Left forelimb (tissue), 1 donor: ENCODE data around the gene XPO6.

Experiments
- DNase-seq: peaks from one replicate; pipeline ENCODE4 v3.0.0-alpha.2; 2018; ENCODE audit warnings: low spot score

Gene XPO6

GRCh38 chr16:28110074-28110473 lies 101.7 kb downstream of the XPO6 start:
- DNase-seq, result no peak

- no peak for DNase-seq
Observed at GRCh38 chr16:28108590-28109247, 103.0 kb downstream of the XPO6 start.

- DNase-seq, result no peak
Observed at GRCh38 chr16:28107232-28107631, 104.5 kb downstream of the XPO6 start.

DNA sequence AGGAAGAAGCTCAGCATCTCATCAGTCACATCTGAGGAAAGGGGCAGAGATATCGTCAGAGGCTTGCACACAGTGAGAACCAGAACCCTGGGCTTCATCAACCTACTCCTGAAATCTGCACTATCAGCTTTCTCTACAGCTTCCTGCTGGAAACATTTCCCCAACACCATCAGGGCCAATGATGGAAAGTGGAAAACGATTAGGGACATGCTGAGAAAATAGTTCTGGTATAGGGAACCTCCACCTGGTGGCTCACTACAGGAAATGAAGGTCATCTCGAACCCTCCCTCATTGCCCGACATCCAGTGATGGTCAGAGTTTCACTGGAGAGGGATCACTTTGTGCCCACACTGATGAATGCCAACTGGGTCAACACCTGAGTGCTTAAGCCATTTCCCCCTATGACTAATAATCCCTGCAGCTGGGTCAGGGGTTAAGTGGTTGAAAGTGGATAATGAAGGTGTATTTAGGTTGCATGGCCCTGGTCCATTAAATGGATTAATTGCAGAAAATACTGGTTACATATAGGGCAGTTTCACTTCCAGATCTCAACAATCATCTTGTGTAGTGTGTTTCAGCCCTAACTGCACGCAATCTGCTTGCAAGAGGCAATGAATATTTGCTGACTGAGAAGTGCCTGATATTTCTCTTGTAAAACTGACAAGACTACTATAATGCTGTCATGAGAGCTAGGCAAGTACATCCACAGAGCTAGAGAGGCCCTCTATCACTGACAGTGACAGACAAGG lies 105.1 kb downstream of the XPO6 start:
- DNase-seq, result no peak

DNA sequence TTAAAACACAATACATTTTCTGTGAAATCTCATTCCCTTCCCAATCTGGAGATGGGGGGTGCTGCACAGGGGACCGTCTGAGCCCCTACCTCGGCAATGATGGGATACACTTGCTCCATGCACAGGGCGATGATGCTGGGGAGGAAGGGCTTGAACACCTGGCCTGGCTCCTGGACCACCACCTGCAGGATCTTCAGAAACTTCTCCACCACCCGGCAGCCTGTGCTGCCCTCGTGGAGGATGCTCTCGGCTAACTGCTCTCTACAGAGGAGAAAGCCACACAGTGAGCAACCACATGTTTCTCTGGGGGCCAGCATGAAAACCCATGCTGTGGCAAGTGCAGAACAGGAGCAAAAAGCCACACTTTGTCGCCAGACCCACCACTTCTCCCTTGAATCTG lies 105.8 kb downstream of the XPO6 start:
- DNase-seq, result no peak

- DNase-seq, result no peak
Observed at GRCh38 chr16:28105297-28105696, 106.5 kb downstream of the XPO6 start.

DNA sequence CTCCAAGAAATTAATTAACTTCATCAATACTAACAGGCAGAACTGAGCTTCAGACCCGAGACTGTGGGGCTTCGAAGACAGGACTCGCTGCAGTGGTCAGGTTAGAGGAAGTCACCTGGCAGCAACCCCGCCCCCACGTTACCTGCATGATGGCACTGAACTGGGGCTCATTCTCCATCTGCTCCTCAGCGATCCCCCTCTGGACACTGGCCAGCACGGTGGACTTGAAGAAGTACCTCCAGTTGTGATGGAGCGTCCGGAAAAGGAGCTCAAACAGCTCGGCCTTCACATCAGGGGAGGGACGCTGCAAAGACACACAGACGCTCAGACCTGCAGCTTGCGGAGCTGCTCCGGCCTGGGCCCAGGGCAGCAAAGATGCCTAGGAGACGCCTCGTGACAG lies 107.4 kb downstream of the XPO6 start:
- no peak for DNase-seq

DNA sequence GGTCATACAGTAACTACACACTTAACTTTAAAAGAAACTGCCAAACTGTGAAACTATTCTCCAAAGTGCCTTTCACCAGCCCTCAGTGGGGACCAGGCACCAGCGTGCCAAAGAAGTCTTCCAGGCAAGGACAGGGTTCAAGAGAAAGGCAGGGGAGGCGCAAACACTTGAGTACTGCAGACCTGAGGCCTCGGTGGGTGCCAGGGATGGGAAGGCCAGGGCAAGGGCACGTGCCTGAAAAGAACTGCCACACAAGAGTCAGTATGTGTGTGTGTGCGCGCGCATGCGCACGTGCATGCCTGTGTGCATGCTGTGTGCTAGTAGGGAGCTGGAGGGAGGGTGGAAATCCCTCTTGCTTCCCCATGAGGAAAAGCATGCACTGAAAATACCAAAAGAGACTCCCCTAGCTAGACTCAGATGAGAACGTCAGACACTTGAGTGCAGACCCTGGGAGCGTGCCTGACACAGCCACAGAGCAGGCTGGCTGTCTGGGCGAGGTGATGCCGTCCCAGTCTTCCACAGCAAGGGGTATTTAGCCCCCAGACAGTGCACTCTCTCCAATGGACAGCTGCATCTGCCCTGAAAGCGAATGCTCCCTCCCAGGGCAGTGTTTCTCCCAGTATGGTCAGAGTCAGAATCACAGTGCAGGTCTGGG lies 108.1 kb downstream of the XPO6 start:
- no peak for DNase-seq

- no peak for DNase-seq
Observed at GRCh38 chr16:28101533-28101890, 110.3 kb downstream of the XPO6 start.

- no peak for DNase-seq
Observed at GRCh38 chr16:28100810-28101532, 110.8 kb downstream of the XPO6 start.

DNA sequence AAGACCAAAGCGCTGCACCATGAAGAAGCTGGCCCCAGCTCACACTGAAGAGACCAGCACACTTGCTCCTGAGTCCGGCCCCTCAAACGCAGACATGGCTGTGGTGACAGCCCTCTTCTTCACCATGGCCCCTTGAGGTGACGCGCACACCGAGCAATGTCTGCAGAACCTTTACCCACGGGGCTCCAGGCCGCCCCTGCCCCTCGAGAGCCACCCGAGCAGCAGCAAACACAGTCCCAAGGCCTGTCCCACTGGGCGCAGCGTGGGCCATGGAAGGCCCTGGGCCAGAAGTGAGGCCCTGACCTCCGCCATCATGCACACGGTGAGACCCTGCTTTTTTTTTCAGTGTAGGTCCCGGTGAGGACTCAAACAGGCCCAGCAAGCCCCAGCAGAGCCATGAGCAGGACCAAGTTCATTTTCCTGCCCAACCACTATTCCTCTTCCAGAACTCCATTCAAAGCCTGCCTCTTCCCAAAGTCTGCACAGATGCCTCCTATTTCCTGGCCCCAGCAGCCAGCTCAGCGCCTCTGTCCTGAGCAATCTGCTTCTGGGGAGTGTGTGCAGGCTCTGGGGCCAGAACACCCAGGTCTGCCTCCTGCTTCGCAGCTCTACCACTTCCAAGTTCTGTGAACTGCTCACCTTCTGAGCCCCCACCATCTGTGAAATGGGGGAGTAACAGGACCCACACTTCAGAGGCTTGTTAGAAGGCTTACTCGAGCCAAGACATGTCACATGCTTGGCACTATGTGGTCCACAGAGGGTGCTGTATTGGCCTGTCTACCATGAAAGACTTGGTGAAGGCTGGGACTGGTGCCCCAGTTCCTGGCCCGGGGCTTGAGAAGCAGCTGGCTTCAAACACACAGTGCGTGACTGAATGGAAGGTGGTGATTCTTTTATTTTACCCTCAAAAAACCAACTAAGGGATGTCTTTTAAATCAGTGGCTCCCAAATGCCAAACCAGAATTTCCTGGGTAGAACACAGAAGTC lies 112.5 kb downstream of the XPO6 start:
- DNase-seq, result no peak

- no peak for DNase-seq
Observed at GRCh38 chr16:28098171-28098958, 113.4 kb downstream of the XPO6 start.

- no peak for DNase-seq
Observed at GRCh38 chr16:28096983-28097899, 114.5 kb downstream of the XPO6 start.

DNA sequence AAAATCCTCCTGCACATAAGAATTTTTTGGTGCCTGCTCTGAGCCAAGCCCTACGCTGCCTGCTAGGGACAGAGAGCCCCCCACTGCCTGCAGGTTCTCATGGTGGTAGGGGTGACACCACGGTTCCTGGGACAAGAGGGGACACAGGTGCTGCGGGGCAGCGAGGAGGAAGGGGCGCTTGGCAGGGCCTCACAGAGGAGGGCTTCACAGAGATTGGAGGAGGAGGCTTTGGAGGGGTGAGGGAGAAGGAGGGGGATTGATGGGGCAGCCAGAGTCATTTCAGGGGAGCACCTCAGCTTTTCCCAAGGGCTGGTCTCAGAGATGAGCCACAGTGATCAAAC lies 118.4 kb downstream of the XPO6 start:
- DNase-seq, result no peak

DNA sequence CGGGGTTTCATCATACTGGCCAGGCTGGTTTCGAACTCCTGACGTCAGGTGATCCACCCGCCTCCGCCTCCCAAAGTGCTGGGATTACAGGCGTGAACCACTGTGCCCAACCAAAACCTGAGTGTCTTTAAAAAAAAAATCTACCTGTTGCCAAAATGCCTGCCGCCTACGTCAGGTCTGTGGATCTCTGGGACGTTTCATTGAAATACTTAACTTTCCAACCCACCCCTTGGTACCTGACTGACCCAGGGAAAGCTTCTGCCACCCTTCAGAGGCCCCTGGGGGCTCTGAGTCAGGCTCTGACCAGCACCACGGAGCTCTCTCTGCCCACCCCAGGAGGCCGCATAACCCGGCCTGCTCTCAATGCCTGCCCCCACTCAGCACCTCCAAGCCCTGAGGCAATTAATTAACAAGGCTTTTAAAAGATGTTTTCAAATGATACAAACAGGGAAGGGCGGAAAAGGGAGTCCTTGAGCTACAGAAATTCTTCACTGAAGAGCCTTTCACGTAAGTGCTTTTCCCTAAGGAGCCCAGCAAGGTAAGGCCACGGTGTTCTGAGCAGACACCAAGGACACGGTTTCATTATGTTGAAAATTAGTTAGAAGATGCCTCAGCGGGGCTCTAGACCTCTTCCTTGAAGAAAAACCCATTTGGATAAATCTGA lies 118.9 kb downstream of the XPO6 start:
- no peak for DNase-seq

DNA sequence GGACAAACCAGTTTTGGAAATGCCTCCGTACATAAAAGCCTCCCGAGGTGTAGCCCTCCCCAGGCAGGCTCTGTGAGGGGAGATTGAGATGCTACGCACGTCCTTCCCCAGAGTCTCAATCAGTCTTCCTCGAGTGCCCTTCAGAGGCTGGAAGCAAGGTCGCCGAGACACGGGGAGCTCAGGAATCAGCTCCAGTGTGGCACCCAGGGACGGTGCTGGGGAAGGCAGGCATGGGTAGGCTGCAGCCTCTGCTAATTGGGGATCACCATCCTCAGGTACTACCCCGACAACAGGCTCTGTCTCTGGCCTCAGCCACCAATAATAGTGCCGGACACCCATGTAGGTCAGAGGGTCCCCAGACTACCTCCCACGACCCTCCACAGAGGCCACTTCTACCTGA lies 120.1 kb downstream of the XPO6 start:
- no peak for DNase-seq

DNA sequence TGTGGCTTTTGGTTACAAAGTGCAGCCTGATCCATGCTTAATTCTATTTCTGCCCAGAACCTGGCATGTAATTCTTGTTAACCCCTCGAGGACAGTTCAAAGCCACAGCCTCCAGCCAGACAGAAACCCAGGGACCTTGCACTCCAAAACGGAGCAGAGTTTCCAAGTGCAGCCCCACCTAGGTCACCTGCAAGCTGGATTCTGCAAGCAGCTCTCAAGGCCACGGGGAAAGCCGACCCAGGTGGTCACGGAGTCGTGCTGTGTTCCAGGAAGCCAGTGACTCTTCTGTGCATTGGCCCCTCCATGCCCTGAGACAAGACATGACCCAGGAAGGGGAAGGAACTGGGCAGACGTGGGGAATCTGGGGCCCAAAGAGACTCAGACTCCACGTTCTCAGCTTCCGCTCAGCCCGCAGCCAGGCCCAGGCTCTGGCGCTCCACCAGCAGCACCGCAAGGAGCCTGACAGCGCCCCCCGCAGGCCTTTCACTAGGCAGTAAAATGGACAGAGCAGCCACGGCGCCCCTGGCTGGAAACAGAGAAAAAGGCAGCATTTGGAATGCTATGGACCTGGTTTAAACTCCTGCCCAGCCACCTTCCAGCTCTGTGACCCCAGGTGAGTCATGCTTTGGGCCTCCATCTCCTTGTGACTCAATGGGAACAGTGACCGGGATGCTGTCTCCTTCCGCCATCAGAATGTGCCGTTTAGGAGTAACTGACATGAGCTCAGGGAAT lies 121.0 kb downstream of the XPO6 start:
- no peak for DNase-seq

DNA sequence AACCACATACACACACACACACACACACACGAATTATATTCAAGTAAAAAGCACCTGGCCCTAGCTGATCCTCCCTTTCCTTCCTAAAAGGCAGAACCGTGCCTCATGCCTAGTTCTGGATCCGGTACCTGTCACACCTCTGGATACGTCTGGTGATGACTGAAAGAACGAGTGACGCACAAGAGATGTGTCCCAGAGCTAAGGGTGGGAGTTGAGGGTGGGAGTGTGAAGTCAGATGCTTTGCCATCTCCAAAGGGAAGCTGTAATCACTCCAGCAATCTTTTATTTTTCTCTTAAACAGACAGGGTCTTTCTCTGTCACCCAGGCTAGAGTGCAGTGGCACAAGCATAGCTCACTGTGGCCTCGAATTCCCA lies 121.8 kb downstream of the XPO6 start:
- DNase-seq, result no peak
